ENCODE measurements around the gene PTHLH.

Gene PTHLH

GRCh38 chr12:27973487-27973890 is 956 bp upstream of the PTHLH start:
- no peak for DNase-seq

- DNase-seq = no peak
Observed at GRCh38 chr12:27971606-27972005, 927 bp downstream of the PTHLH start.

- no peak for DNase-seq
Observed at GRCh38 chr12:27971121-27971489, 1.4 kb downstream of the PTHLH start.

- no peak for DNase-seq
Observed at GRCh38 chr12:27970401-27971120, 2.0 kb downstream of the PTHLH start.

DNA sequence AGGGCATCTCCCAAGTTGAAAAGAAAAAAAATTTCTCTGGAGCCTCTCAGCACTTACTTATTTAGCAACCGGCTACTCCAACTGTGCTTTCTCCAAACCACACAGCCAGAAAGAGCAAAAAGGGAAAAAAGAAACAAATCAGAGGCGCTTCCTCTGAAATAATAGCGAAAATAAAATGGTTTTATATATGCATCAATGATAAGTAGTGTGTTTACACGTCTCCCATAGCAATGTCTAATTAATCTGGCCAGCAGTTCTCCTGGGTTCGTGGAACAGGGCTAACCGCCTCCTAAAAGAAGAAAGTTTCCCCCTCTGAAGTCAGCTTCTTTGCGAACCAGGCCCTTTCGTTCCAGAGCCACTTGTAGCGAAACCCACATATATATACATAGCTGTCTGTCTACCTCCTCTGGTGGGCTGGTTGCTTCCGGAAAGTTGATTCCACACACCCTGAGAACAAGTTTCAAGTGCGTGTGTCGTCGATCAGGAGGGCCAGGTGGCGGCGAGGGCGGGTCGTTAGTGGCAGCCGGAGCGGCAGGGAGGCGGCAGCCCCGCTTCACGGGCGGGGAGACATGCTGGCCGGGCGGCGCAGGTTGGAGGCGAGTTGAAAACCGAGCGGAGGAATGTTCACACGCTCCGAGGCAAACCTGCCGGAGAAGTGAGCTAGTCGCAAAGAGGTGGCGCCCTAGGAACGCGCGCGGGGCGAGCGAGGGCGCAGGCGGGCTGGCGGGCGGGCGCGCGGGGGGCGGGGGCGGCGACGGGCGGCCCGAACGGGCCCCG is 2.7 kb downstream of the PTHLH start:
- peak; percentile 56 for DNase-seq

DNA sequence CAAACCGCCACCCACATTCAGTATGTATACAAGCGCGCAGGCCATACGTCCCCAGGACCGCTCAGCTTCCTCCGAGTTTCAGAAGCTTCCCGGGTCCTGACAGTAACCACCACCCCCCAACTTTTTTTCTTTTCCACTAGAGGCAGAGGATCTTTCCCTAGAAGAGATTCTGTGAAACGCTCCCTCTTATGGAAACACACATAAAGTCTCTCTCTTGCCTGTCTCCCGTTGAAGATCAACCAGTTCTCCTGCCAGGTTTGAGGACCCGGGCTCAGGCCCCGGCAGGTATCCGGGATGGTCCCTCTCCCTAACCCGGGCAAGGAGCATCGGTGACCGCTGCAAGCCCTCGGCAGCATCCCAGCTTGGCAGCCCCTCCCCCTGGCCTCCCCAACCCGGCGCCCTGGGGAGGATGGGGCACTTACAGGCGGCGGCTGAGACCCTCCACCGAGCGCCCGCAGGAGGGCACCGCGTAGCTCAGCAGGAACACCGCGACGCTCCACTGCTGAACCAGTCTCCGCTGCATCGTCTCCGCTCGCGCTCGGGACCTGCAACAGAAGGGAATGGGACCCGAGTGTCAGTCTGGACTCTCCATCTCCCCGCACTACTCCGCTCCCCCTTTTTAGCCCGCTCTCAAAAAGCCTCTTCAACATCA is 3.4 kb downstream of the PTHLH start:
- peak; percentile 49 for DNase-seq

GRCh38 chr12:27967551-27968054 is 4.9 kb downstream of the PTHLH start:
- peak; percentile 31 for DNase-seq

GRCh38 chr12:27966870-27967269 is 5.7 kb downstream of the PTHLH start:
- DNase-seq = no peak

- DNase-seq = no peak
Observed at GRCh38 chr12:27965966-27966365, 6.6 kb downstream of the PTHLH start.

DNA sequence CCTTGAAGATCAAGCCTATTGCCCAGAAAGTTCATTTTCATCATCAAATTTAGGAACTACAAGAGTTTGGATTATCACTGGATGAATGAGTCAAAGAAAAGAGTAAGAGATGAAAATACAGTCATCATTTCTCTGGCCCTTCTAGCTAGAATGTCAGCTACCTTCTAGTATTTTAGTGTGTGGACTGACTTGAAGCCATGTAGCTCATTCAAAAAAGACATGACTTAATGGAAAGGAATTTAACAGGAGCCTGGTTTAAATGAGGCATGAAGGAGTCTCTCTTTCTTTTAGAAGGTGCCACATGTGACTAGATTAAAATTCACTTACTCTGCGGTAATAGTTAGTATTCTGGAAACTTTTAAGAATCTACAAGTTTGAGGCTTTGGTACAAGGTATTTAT is 7.1 kb downstream of the PTHLH start:
- peak; percentile 12 for DNase-seq

GRCh38 chr12:27964123-27964522 is 8.4 kb downstream of the PTHLH start:
- no peak for DNase-seq

DNA sequence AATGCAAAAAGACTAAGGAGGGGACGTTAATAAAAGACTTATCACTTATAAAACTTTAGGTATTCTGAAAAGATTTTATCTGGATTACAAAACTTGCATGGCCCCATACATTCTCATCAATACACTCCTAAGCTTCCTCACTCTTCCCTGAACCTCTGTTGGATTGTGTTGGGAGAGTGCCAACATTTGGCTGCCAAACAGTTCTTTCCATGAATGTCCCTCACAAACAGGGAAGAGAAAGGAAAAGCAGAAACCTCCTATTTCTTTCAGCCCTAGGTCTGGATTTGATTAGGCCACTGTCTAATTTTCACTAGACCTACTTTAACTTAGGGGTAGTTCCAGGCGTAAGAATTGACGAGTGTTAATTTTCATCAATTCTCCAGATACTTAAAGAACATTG is 11.7 kb downstream of the PTHLH start:
- DNase-seq = no peak

- DNase-seq = no peak
Observed at GRCh38 chr12:27958675-27959074, 13.9 kb downstream of the PTHLH start.

DNA sequence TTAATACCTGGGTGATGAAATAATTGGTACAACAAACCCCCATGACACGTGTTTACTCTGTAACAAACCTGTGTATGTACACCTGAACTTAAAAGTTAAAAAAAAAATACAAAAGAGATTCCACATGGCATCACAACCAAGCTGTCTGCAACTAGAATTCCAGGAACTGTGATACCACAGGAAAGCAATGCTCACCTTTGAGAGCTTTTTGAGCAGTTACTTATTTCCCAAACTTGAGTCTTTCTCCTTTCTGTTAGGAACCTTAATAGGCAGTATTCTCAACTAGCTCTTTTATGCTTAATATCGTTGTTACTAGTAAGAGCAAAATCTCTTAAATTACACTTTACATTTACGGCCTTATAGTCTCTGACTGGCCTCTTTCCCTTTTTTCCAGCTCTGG is 15.2 kb downstream of the PTHLH start:
- DNase-seq = no peak

DNA sequence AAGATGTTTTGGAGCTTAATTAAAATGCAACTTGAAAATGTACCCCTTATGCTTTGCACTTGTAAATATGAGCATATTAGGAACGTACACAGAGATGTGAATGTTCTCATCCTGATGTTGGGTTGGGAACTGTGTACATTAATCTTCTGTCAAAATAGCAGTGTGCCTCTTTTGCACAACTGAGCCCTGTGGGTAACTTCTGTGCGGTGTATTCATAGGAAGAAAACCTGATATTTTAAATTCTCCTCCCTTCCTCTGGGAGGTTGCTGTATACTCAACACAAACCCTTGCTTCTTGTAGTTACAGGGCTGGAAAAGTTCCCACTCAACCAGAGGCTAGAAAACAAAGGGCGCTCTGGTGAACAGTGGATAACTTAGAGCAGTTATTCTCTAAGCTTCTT is 18.7 kb downstream of the PTHLH start:
- no peak for DNase-seq

DNA sequence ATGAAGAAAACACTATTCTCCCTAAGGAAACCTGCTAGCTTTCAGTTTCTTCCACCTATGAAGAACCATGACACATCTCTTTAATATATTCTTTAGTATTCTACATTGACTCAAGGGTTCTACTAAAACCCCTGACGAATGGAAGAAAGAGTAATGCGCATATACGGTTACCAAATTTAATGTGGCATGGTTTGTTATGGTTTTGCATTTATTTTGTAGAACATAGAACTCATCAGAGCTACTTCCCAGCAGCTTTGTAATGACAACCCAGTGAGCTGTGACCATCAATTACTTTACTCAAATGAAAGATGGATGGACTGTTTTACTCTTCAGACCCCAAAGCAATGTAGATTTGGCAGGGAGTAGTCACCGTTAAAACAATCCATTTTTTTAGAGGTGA is 19.2 kb downstream of the PTHLH start:
- DNase-seq = no peak

GRCh38 chr12:27952510-27952909 is 20.0 kb downstream of the PTHLH start:
- DNase-seq = no peak

- DNase-seq = no peak
Observed at GRCh38 chr12:27951898-27952297, 20.6 kb downstream of the PTHLH start.

GRCh38 chr12:27946421-27946820 is 26.1 kb downstream of the PTHLH start:
- DNase-seq = no peak

- no peak for DNase-seq
Observed at GRCh38 chr12:27940756-27941402, 31.7 kb downstream of the PTHLH start.

GRCh38 chr12:27940245-27940644 is 32.3 kb downstream of the PTHLH start:
- DNase-seq = no peak

- DNase-seq = no peak
Observed at GRCh38 chr12:27937768-27938167, 34.8 kb downstream of the PTHLH start.

DNA sequence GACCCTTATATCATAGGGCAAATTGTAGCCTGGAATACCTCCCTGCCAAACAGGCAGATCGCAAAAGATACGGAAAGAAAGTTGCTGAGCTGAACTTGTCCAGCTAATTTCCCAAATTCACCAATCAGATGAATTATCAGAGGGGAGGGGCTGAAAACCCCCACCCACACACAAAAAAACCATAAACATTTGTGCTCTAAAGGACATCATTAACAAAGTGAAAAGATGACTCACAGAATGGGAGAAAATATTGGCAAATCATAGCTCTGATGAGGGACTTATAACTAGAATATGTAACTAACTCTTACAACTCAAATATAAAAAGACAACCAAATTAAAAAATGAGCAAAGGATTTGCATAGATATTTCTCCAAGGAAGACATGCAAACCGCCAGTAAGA is 36.3 kb downstream of the PTHLH start:
- DNase-seq = no peak
